Stomach smooth muscle (tissue), 2 donors: ENCODE measurements around the gene SALL3.

Experiments
- H3K27ac ChIP-seq: one replicate; pipeline ENCODE4 v1.7.0; 2013; ENCODE audit warnings: mild to moderate bottlenecking, low read length, inconsistent platforms
- H3K27me3 ChIP-seq, 2 donors: one replicate each; pipeline ENCODE4 v1.7.0; 2013; ENCODE audit warnings: low read length in 2 of 2; ENCODE audit not compliant: insufficient read depth in 2 of 2, control insufficient read depth in 1 of 2
- H3K36me3 ChIP-seq, 2 donors: one replicate each; pipeline ENCODE4 v1.7.0; 2013; ENCODE audit warnings: low read length in 2 of 2; ENCODE audit not compliant: control insufficient read depth in 2 of 2, insufficient read depth in 2 of 2
- H3K4me1 ChIP-seq: one replicate; pipeline ENCODE4 v1.7.0; 2013; ENCODE audit warnings: low read length; ENCODE audit not compliant: control insufficient read depth, insufficient read depth
- H3K4me3 ChIP-seq, 2 donors: one replicate each; pipeline ENCODE4 v1.7.0; 2013; ENCODE audit warnings: low read length in 2 of 2
- H3K9ac ChIP-seq, 2 donors: one replicate each; pipeline ENCODE4 v1.7.0; 2013; ENCODE audit warnings: low read length in 2 of 2, mild to moderate bottlenecking in 1 of 2
- H3K9me3 ChIP-seq, 2 donors: one replicate each; pipeline ENCODE4 v1.7.0; 2013; ENCODE audit warnings: low read length in 2 of 2; ENCODE audit not compliant: control insufficient read depth in 2 of 2
- donor health status: healthy.
- donor health status: Pancreatic carcinoma.

The SALL3 gene

GRCh38 chr18:78973357-78974083 is 6.1 kb upstream of the SALL3 start:
- Histone ChIP-seq H3K4me3 (no peak overlapping the region), H3K4me1 (peaks cover 5% of the 10 kb centered on the region), H3K27ac (no peak overlapping the region), H3K36me3 (no peaks in the 10 kb centered on the region), H3K9ac (no peak overlapping the region), H3K9me3 (no peaks in the 10 kb centered on the region), H3K27me3 (peaks cover 43 to 68% of the 10 kb centered on the region in 2 donors)

- Histone ChIP-seq H3K36me3 (no peaks in the 10 kb centered on the region), H3K4me1 (peaks cover 5% of the 10 kb centered on the region), H3K27me3 (peaks cover 43 to 71% of the 10 kb centered on the region in 2 donors), H3K9ac (no peak overlapping the region), H3K9me3 (no peaks in the 10 kb centered on the region), H3K4me3 (no peak overlapping the region), H3K27ac (no peak overlapping the region)
Observed at GRCh38 chr18:78974115-78974761, 5.4 kb upstream of the SALL3 start.

- H3K4me3 ChIP-seq, result no peak overlapping the region
- peaks cover 43 to 73% of the 10 kb centered on the region in 2 donors for H3K27me3 ChIP-seq
- H3K36me3 ChIP-seq, result no peaks in the 10 kb centered on the region
- no peaks in the 10 kb centered on the region for H3K9me3 ChIP-seq
- no peak overlapping the region for H3K9ac ChIP-seq
- no peak overlapping the region for H3K27ac ChIP-seq
- peaks cover 6% of the 10 kb centered on the region for H3K4me1 ChIP-seq
Observed at GRCh38 chr18:78975292-78975691, 4.3 kb upstream of the SALL3 start.

GRCh38 chr18:78975699-78976335 is 3.8 kb upstream of the SALL3 start:
- Histone ChIP-seq H3K4me1 (peaks cover 12% of the 10 kb centered on the region), H3K27me3 (peaks cover 39 to 78% of the 10 kb centered on the region in 2 donors), H3K9me3 (no peaks in the 10 kb centered on the region), H3K36me3 (no peaks in the 10 kb centered on the region), H3K9ac (no peak overlapping the region), H3K4me3 (no peak overlapping the region), H3K27ac (no peak overlapping the region)

GRCh38 chr18:78976765-78977636 is 2.6 kb upstream of the SALL3 start:
- Histone ChIP-seq H3K27ac (no peak overlapping the region), H3K4me1 (peaks cover 15% of the 10 kb centered on the region), H3K9ac (no peak overlapping the region), H3K27me3 (peaks cover 36 to 82% of the 10 kb centered on the region in 2 donors), H3K9me3 (no peaks in the 10 kb centered on the region), H3K4me3 (no peak overlapping the region), H3K36me3 (no peaks in the 10 kb centered on the region)

GRCh38 chr18:78977637-78978348 is 1.8 kb upstream of the SALL3 start:
- peaks cover 15% of the 10 kb centered on the region for H3K4me1 ChIP-seq
- H3K9me3 ChIP-seq, result no peaks in the 10 kb centered on the region
- no peaks in the 10 kb centered on the region for H3K36me3 ChIP-seq
- no peak overlapping the region for H3K27ac ChIP-seq
- no peak overlapping the region for H3K4me3 ChIP-seq
- H3K9ac ChIP-seq, result no peak overlapping the region
- H3K27me3 ChIP-seq, result peaks cover 39 to 82% of the 10 kb centered on the region in 2 donors

- peaks cover 38 to 81% of the 10 kb centered on the region in 2 donors for H3K27me3 ChIP-seq
- H3K36me3 ChIP-seq, result no peaks in the 10 kb centered on the region
- no peak overlapping the region for H3K4me3 ChIP-seq
Observed at GRCh38 chr18:78978349-78979055, 1.1 kb upstream of the SALL3 start.

GRCh38 chr18:78979056-78979729 is 425 bp upstream of the SALL3 start:
- peaks cover 41 to 80% of the 10 kb centered on the region in 2 donors for H3K27me3 ChIP-seq
- no peak overlapping the region for H3K4me3 ChIP-seq
- H3K36me3 ChIP-seq, result no peaks in the 10 kb centered on the region
- H3K4me1 ChIP-seq, result peaks cover 10% of the 10 kb centered on the region
- H3K9me3 ChIP-seq, result no peaks in the 10 kb centered on the region
- H3K27ac ChIP-seq, result no peak overlapping the region
- no peak overlapping the region for H3K9ac ChIP-seq

More at GRCh38 chr18:78978349-78979055, 1.1 kb upstream of the SALL3 start:
- H3K4me1 ChIP-seq, result peaks cover 15% of the 10 kb centered on the region
- no peak overlapping the region for H3K27ac ChIP-seq
- H3K9ac ChIP-seq, result no peak overlapping the region
- no peaks in the 10 kb centered on the region for H3K9me3 ChIP-seq

- Histone ChIP-seq H3K4me3 (peak overlapping the region in 1 of 2 donors; percentile 44), H3K9ac (no peak overlapping the region), H3K9me3 (no peaks in the 10 kb centered on the region), H3K4me1 (peaks cover 10% of the 10 kb centered on the region), H3K36me3 (no peaks in the 10 kb centered on the region), H3K27me3 (peaks cover 45 to 78% of the 10 kb centered on the region in 2 donors), H3K27ac (no peak overlapping the region)
Observed at GRCh38 chr18:78980279-78980771, 707 bp downstream of the SALL3 start.
